Endothelial cell (in vitro differentiated cells): ENCODE measurements around the gene USP33. TPM values are rescaled to one million over a fixed set of nuclear protein-coding genes. Genes with fewer than 3 reads are reported as not detected.

Experiments
- DNase-seq: peaks from one replicate; pipeline ENCODE4 v3.0.0; 2021; ENCODE audit warnings: low spot score
- H3K27ac Mint-ChIP-seq: one replicate; pipeline ENCODE4 v1.8.0; 2021; ENCODE audit warnings: mixed read lengths, inconsistent platforms; ENCODE audit not compliant: unreplicated experiment
- H3K27me3 Mint-ChIP-seq: one replicate; pipeline ENCODE4 v1.8.0; 2021; ENCODE audit warnings: mild to moderate bottlenecking, moderate library complexity, mixed read lengths, inconsistent platforms; ENCODE audit not compliant: unreplicated experiment
- H3K36me3 Mint-ChIP-seq: one replicate; pipeline ENCODE4 v1.8.0; 2021; ENCODE audit warnings: mild to moderate bottlenecking, low read depth, mixed read lengths, inconsistent platforms; ENCODE audit not compliant: unreplicated experiment
- H3K4me1 Mint-ChIP-seq: one replicate; pipeline ENCODE4 v1.8.0; 2021; ENCODE audit warnings: mild to moderate bottlenecking, mixed read lengths, inconsistent platforms; ENCODE audit not compliant: unreplicated experiment
- H3K4me3 Mint-ChIP-seq: one replicate; pipeline ENCODE4 v1.8.0; 2021; ENCODE audit warnings: mild to moderate bottlenecking, mixed read lengths, inconsistent platforms; ENCODE audit not compliant: unreplicated experiment
- H3K9me3 Mint-ChIP-seq: one replicate; pipeline ENCODE4 v1.8.0; 2021; ENCODE audit warnings: mixed read lengths, inconsistent platforms; ENCODE audit not compliant: unreplicated experiment
- CTCF ChIP-seq: fragments of 200-600 bp; sonication (generic); IDR thresholded peaks from one replicate; pipeline ENCODE4 v1.5.0; 2021; ENCODE audit warnings: antibody characterized with exemption; ENCODE audit not compliant: unreplicated experiment
- total RNA-seq: library from RNA; stranded (reverse); fragmentation: NEBNext Ultra II Directional; extraction: Animal tissue kit (Norgen Biotek cat#: 25700); gene quantifications from one replicate; pipeline ENCODE4 v1.2.1, GENCODE V29; 2021; ENCODE audit not compliant: unreplicated experiment

USP33 gene
- total RNA-seq, 1 donor from 2014 or later = 58.5 TPM

- Mint-ChIP-seq H3K9me3 (no peaks in the 10 kb centered on the region), H3K4me1 (no peaks in the 10 kb centered on the region), H3K36me3 (no peaks in the 10 kb centered on the region), H3K27ac (no peak overlapping the region), H3K4me3 (no peak overlapping the region), H3K27me3 (peaks cover 2% of the 10 kb centered on the region)
- no peak for TF ChIP-seq CTCF
- no peak for DNase-seq
Observed at GRCh38 chr1:77664939-77665516, 94.6 kb downstream of the USP33 start.

GRCh38 chr1:77661696-77662095, 98.0 kb downstream of the USP33 start:
- Mint-ChIP-seq H3K27me3 (peaks cover 2% of the 10 kb centered on the region), H3K4me1 (no peaks in the 10 kb centered on the region), H3K27ac (no peak overlapping the region), H3K4me3 (no peak overlapping the region), H3K36me3 (no peaks in the 10 kb centered on the region), H3K9me3 (no peaks in the 10 kb centered on the region)
- no peak for TF ChIP-seq CTCF
- DNase-seq = no peak

GRCh38 chr1:77659879-77660593, 99.6 kb downstream of the USP33 start:
- H3K9me3 Mint-ChIP-seq = no peaks in the 10 kb centered on the region
- H3K4me1 Mint-ChIP-seq = no peaks in the 10 kb centered on the region
- no peak overlapping the region for H3K27ac Mint-ChIP-seq
- no peak for DNase-seq
- no peaks in the 10 kb centered on the region for H3K36me3 Mint-ChIP-seq
- no peak for TF ChIP-seq CTCF
- H3K4me3 Mint-ChIP-seq = no peak overlapping the region
- H3K27me3 Mint-ChIP-seq = peaks cover 2% of the 10 kb centered on the region

- no peak for TF ChIP-seq CTCF
- no peak overlapping the region for H3K4me3 Mint-ChIP-seq
- no peak overlapping the region for H3K27ac Mint-ChIP-seq
- H3K36me3 Mint-ChIP-seq = no peaks in the 10 kb centered on the region
- peaks cover 2% of the 10 kb centered on the region for H3K27me3 Mint-ChIP-seq
- no peak for DNase-seq
- H3K4me1 Mint-ChIP-seq = no peaks in the 10 kb centered on the region
- H3K9me3 Mint-ChIP-seq = no peaks in the 10 kb centered on the region
Observed at GRCh38 chr1:77658271-77658670, 101.4 kb downstream of the USP33 start.

GRCh38 chr1:77655431-77655974, 104.1 kb downstream of the USP33 start:
- DNase-seq = no peak
- Mint-ChIP-seq H3K36me3 (peaks cover 8% of the 10 kb centered on the region), H3K27me3 (peaks cover 2% of the 10 kb centered on the region), H3K4me3 (no peak overlapping the region), H3K4me1 (no peaks in the 10 kb centered on the region), H3K27ac (peak overlapping the region; percentile 11), H3K9me3 (no peaks in the 10 kb centered on the region)
- no peak for TF ChIP-seq CTCF
